Stimulated activated CD8-positive, alpha-beta memory T cell treated with anti-CD3 and anti-CD28 coated beads, Interleukin-7, amount 100 ng/mL, for 24 hours (primary cell): ENCODE data around the gene RBPJ.
"Not testable (repeated sequence)": the region's sequence is repeated elsewhere in the genome, so short reads cannot be mapped to it uniquely, and the experiment has no call there.

ENCODE experiments used
- DNase-seq: peaks from one replicate; pipeline ENCODE4 v3.0.0-alpha.2; 2020; ENCODE audit warnings: low read depth

The RBPJ gene

DNA sequence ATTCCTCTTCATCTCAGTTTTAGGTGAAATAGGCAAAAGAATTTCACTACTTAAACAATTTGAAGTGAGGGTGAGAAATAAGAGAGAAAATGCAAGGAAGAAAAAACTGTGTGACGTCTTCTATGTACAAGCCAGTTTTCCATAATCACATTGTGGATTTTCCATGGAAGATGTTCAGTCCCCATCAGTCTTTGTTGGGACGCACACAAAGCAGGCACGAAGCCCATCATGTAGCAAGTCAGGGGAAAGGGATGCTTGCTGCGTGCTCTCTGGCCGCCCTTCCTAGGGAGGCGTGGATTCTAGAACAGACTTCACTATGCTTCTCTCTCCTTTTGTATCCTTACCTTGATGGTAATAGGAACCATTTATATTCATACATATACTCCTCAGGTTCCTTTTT, 54.7 kb downstream of the RBPJ start:
- no peak for DNase-seq

DNA sequence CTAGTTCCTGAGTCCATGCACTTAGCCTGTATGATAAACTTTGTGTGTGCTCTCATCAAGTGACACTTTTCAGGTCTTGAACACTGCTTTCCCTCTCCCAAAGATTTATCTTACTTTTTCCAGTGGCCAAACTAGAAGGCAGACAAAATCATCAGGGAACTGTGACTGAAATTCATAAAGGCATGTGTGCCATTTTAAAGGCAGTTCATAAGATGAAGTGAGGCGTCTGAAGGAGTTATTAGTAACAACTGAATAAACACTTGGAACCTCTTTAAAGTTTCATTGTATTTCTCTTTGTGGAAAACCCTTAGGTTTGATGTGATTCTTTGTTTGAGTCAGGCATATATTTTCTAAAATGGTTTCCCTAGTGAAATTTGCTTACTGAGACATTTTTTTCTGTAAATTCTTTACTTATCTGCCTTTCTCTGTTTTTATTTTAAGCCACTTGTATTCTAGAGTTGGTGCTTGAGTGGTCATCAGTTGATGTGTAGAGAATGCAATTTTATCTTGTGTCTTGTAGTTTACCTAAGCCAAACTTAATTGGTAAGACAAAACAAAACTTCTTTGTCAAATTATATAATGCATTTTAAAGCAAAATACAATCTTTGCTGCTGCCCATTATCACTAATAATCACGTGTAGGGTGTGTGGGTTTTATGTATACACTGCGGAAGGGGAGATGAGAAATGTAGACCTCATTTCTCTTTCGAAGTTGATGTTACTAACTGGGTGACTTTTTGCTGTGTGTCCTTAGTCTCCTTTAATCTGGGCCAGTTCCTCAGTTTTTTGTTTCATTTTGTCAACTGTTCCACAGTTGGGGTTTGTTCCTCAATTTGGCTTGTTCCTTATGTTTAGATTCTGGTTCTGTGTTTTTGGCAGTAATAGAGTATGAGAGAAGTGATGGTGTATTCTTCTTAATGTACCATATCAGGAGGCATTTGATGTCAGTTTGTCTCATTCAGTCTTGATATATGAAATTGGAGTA, 56.8 kb downstream of the RBPJ start:
- DNase-seq = no peak

DNA sequence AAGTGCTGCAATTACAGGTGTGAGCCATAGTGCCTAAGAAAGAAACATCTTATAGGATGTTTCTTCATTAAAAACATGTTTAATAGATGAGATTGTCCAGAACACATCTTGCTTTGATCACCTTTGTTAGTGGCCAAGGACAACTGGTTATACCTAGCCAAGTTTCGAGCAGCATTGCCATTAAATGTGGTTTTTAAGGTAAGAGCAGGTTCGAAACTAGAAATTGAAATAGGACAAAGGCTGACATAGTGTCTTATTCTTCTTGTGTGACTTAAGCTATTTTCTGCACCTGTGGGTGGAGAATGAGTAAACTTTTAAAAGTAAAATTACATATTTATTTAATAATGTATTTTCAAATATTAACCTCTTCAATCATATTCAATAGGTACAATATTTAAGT, 59.0 kb downstream of the RBPJ start:
- no peak for DNase-seq

DNA sequence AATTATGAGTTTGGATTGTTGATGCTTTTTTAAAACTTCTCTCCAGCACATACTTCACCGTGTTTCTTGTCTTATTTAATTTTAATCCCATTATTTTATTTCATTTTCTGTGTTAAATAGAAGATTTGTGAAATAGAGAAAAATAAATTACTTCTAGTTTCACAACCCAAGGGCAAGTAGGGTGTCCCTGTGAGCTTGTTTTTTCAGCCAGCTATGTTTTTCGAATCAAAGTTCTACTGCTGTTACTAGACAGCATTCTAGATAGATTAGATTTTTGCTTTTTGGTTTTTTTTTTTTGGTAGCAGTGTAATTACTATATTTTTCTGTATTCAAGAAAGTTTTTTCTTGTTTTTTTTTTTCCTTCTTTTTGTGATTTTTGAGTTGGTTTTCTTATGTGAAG, 59.9 kb downstream of the RBPJ start:
- no peak for DNase-seq

DNA sequence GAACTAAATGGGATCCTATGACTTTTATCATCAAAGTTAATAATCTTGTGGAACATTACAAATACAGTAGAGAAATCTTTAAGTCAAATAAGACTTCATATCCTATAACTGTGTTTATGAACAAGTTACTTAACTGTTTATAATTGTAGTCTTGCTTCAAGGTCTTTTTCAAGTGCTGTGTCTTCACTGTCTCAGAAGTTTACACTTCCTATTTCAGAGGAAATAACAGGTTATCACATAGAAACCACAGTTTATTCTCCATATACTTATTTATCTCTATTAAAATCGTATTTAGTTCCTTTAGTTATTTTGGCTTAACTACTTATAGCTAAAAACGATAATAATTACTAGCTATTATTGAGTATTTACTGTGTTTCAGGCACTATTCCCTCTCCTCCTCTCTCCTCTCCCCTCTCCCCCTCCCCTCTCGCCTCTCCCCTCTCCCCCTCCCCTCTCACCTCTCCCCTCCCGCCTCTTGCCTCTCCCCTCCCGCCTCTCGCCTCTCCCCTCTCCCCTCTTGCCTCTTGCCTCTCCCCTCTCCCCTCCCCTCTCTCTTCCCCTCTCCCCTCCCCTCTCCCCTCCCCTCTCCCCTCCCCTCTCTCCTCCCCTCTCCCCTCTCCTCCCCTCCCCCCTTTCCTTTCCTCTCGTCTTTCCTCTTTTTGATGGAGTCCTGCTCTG, 63.7 kb downstream of the RBPJ start:
- DNase-seq = no peak

DNA sequence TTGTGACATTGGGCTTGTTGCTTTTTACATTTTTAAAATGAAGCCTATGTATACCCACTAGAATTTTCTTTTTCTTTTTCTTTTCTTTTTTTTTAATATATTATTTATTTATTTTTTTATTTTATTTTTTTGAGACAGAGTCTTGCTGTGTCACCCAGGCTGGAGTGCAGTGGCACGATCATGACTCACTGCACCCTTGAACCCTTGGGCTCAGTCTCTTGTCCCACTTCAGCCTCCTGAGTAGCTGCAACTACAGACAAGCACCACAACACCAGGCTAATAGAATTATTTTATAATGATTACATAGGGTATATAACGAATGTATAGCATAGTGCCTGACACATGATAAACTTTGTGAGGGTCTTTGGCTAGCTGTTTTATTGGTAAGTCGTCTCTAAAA, 64.9 kb downstream of the RBPJ start:
- DNase-seq = no peak

DNA sequence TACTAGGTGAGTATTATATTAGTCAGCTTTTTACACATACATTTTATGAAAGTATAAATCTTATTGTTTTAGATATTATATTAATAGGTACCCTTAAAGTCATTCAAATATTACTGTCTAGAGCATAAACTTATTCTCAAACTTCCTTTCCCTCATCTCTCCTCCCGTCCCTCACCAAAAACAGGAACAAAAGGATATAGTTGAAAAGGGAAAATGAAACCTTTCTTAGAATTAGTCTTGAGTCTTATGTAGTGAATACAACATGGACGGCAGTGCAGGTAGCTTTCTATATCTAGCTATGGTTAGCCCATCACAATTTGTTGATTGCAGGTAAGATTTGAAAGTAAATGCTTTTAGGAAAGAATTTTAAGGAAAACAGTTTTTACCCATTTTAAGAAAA, 65.6 kb downstream of the RBPJ start:
- DNase-seq = no peak

DNA sequence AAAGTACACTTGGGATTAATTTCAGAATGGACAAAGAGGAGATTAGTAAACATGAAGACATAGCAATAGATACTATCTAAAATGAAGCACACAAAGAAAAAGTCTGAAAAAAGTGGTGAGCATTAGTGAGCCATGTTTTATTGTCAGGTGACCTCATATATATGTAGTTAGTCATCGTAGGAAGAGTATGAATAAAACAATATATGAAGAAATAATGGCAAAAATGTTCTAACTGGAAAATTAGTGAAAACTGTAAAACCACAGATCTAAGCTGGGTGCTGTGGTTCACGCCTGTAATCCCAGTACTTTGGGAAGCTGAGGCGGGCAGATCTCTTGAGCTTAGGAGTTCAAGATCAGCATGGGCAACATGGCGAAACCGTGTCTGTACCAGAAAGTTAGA, 67.9 kb downstream of the RBPJ start:
- no peak for DNase-seq

DNA sequence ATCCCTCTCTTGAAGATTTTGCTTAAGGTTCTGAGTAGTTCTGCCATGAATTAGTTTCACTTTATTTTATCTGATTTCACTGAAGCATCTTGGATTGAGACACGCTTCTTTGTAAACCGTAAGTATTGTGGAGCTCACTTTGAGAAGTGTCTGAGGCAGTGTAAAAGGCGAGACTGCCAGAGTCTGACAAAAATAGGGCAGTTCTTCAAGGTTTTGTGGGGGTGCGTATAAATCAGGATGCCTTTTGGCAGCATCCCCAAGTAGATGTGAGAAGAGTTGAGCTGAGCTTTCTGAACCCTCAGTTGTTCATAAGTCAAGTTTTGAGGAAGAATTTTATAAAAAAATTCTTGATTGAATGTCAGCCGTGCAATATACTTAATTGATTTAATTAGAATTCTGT, 76.3 kb downstream of the RBPJ start:
- DNase-seq = no peak

DNA sequence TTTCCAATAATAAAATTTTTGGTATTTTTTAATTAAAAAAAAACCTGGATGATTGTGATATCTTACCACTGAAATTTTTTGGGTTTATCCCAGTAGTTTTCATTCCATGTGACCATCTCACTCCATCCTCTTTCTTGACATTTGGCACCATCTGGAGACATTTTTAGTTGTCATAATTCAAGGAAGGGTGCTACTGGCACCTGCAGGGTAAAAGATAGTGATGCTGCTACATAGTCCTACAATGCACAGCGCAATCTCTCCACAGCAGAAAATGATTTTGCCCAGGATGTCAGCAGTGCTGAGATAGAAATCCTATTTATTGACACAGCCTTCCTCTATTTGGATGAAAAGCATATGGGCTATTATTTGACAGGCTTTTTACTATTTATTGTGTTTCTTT, 79.3 kb downstream of the RBPJ start:
- no peak for DNase-seq

DNA sequence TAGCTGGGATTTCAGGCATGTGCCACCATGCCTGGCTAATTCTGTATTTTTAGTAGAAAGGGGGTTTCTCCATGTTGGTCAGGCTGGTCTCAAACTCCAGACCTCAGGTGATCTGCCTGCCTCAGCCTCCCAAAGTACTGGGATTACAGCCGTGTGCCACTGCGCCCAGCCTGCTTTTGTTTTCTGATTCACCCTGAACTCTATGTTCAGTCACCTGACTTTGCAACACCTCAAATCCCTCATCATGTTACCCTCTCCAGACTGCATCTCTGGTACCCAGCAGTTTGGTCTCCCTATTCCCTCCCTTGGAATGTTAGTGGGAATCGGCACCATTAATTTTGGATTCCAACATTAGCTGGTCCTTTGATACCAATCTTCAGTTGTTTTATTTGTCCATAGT, 81.2 kb downstream of the RBPJ start:
- DNase-seq = not testable (repeated sequence)

DNA sequence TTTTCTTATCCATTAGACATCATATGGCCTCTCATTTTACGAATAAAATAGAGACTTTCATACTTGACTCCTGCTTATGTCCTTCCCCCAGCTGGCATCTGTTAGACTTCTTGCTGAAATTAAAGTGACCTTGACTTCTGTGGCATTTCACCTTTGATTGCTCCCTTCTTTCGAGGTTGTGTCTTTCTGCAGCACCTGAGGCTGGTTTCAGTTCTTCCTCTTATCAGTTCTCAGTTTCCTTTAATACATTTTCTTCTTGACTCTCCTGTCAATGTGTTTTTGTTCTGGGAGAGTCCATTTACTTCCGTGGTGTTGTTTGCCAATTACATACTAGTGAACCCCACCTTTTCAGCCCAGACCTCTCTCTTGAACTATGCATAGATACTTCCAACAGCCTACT, 81.6 kb downstream of the RBPJ start:
- DNase-seq = no peak

DNA sequence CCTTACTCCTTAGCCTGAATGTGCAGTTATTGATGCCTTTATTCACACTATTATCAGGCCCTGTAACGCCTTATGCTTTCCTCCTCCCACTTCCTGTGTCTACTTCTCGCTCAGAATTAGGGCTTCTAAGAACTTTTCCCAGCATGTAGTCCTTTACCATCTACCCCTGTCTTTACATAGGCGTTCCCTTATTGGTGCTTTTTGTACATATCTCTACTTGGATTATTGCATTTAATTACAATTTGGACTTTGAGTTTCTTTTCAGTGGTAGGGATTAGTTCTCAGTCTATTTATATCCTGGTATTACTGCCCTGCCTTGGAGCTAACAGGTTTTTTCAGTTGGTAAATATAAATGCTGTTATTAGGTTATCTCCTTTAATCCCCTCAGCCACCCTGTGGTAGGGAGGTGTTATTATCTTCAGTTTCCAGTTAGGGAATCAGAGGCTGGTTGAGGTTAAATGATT, 84.0 kb downstream of the RBPJ start:
- DNase-seq = no peak

DNA sequence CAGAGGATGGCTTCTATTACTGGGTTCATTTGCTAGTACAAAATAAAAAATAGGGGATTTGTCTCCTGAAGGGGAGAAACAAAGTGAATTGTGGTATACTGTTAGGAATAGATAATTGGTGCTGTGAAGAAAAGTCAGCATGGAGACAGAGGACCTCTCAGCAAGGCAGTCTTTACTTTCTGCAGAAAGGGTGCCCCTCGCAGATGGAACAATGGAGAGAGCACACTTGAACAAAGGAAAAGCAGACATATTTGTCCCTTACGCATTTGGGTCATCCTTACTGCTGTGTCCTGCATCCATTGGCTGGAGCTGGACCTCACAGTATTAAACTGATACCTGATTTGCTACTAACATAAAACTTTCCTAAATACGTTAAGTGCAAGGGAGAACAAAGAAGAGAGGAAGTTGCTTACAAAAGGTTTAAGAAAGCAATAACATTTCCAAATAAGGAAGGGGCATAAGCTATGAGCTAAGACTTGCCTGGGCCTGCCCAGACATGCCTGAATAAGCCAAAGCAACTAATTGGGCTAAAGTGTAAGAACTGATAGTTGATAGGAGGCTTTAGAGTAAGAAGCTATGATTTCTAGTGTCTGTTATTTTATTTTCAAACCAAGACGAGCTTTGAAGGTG, 85.6 kb downstream of the RBPJ start:
- DNase-seq = no peak

DNA sequence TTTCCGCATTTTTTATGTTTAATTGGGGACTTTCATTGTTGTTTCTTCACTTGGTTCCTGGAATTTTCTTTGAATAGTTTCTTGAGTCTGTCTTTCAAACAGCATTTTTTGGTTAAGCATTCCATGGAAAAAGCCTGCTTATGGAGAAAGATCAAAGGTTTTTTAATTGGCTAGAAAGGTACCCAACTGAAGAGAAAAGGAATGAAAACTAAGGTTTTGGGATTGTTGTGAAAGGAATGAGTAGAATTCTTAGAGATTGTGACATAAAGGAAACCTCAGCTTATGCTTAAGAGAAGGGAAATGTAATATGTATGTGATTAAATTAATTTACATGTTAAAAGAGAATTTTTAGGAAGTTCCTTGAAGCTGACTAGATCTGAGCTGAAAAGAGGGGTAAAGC, 86.7 kb downstream of the RBPJ start:
- DNase-seq = no peak

DNA sequence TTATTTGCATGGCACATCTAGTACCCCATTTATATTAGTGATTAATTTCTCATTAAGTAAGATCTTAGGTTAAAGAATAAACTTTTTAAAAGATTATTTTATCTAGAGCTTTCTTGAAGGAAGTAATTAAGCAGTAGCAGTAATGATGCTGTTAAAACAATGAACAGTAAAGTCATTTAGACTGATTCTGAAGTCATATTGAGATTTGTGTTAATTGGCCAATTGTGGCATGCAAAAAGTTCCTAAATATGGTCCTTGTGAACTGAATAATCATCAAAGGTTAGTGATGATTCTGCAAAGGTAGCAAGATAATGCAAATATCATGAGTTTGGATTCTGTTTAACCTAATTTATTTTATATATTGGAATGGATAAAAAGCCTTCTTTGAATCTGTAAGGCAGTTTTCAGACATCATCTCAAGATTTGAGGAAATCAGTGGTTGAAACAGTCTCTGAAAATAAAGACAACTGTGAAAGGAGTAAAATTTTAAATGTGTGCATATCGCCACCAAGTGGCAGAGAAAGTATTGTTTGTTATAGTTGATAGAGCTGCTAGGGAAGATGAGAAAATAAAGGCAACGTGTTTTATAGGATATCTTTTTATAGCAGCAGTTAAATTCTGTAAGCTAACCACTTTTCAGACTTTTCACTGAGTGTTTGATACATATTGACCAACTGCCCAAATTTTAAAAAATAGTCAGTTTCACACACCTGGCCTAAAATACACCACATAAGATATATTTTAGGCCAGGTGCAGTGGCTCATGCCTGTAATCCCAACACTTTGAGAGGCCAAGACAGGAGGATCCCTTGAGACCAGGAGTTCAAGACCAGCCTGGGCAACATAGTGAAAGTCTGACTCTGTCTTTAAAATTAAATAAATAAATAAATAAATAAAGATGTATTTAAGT, 89.8 kb downstream of the RBPJ start:
- DNase-seq = no peak

DNA sequence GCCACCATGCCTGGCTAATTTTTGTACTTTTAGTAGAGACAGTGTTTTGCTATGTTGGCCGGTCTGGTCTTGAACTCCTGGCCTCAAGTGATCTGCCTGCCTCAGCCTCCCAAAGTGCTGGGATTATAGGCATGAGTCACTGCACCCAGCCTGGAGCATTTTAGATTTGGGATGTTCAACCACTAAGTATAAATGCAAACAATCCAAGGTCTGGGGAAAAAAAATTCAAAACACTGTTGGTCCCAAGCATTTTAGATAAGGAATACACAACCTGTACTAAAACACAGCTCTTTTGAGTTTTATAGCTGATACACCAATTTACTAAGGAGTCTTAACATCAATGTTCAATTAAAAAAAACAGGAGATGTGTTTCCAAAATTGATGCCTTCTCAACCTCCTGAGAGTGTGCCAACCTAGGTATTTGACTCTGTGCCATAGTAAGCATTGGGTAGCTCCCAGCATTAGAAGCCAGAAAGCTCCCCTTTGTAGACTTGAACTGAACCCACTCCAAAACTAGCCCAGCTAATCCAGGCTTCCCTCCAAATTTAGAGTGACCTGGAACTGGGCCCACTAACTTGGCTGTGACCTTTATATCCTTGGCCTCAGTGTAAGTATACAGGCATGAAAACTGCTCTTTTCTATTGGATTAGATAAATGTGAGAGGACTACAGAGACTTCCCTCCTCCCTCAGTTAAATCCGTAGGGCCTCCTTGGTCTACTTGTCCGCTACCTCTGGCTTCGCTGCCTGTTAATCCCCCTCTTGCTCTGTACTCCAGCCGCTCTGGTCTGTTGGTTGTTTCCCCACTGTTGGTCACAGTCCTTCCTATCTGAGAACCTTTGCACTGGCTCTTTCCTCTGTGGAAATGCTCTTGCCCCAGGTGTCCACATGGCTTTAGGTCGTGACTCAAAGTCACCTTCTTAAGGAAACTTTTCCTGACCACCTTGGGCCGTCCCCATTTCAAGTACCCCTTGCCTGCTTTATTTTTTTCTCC, 91.9 kb downstream of the RBPJ start:
- DNase-seq = no peak

DNA sequence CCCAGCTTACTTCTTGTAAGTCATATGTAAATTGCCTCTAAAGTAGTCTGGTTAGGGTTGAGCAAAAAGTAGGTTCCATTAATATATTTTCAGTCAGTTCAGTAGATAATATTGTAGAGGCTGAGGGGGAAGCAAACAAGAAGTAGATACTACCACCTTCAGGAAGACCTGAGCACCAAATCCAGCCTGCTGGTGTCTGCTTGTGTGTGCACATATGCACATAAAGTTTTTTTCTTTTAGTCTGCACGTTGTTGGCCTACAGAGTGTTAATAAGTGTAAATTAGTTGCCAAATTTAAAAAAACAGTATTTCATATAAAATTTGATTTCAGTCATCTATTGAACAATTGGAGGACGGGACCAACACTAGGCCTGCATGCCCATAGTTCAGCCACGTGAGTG, 92.8 kb downstream of the RBPJ start:
- DNase-seq = no peak

DNA sequence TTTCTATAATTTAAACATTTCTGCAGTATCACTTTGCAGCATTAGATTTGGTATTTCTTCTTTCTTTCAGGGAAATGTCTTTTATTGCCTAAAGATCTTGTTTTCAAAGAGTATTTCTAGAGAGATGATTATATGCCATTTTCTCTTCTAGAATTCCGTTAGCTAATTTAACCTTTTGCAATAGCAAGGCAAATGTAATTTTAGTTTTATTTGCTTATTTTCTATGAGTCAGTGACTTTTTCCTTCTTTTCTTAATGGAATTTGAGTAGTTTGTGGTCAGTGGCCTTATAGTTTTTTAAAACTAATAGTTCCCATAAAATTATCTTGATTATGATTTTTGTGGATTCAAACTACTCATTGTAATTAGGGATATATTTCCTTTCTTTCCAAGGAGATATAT, 97.3 kb downstream of the RBPJ start:
- no peak for DNase-seq

DNA sequence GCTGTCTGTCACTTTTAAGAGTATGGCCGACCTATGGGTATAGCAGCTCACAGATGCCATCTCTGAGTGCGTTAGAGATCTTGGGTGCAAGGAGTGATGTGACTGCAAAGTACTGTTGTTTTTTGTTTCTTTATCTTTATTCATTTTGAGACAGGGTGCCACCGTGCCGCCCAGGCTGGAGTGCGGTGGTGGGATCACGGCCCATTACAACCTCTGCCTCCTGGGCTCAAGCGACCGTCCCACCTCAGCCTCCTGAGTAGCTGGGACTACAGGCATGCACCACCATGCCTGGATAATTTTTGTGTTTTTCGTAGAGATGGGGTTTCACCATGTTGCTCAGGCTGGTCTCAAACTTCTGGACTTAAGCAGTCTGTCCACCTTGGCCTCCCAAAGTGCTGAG, 98.0 kb downstream of the RBPJ start:
- DNase-seq = no peak

DNA sequence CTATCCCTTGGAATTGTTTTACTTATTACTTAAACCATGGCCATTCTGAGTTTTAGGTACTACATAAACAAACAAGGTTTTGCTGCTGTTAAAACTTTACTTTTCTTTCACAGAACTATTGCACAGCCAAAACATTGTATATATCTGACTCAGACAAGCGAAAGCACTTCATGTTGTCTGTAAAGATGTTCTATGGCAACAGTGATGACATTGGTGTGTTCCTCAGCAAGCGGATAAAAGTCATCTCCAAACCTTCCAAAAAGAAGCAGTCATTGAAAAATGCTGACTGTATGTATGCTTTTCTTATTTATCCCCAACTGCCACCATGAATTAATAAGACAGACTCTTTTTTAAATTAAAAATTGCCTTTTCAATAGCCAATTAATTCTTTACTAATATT, 99.6 kb downstream of the RBPJ start:
- DNase-seq = no peak
